GM12873 (cell line): ENCODE results near the gene PCDHGB4.
A peak's percentile ranks its signal among the peaks of the same experiment; 100 is the strongest.

Experiments
- CTCF ChIP-seq: IDR thresholded peaks from 2 replicates; pipeline ENCODE4 v1.5.1; 2012; ENCODE audit warnings: low read depth, mild to moderate bottlenecking, moderate library complexity, low read length, control low read depth; ENCODE audit not compliant: insufficient read depth; ENCODE audit errors: missing control alignments

The PCDHGB4 gene

GRCh38 chr5:141360685-141361084 is 26.8 kb upstream of the PCDHGB4 start:
- no peak for TF ChIP-seq CTCF

- TF ChIP-seq CTCF = no peak
These were observed 24.8 kb upstream of the PCDHGB4 start for GRCh38 chr5:141362719-141363118.

- no peak for TF ChIP-seq CTCF
These were observed 23.4 kb upstream of the PCDHGB4 start, which contains the start of gene PCDHGA5 for GRCh38 chr5:141363952-141364660. Gene PCDHGA5, plus strand, starts transcription at chr5:141364162. Its CDS starts 169 bp downstream, at chr5:141364331.

- TF ChIP-seq CTCF = no peak
These were observed 21.2 kb upstream of the PCDHGB4 start for GRCh38 chr5:141366016-141366896.

- peak; percentile 67 for TF ChIP-seq CTCF
These were observed 17.3 kb upstream of the PCDHGB4 start, which contains the start of gene PCDHGB3 for GRCh38 chr5:141369994-141370848. Gene PCDHGB3, plus strand, starts transcription at chr5:141370242. Its CDS starts 153 bp downstream, at chr5:141370395.

- no peak for TF ChIP-seq CTCF
These were observed 15.7 kb upstream of the PCDHGB4 start for GRCh38 chr5:141371572-141372475.
